Measurements from ENCODE around the gene TMSB15C.
A peak's percentile ranks its signal among the peaks of the same experiment; 100 is the strongest.
"Not testable (repeated sequence)": the region's sequence is repeated elsewhere in the genome, so short reads cannot be mapped to it uniquely, and the experiment has no call there.

Gene TMSB15C

DNA sequence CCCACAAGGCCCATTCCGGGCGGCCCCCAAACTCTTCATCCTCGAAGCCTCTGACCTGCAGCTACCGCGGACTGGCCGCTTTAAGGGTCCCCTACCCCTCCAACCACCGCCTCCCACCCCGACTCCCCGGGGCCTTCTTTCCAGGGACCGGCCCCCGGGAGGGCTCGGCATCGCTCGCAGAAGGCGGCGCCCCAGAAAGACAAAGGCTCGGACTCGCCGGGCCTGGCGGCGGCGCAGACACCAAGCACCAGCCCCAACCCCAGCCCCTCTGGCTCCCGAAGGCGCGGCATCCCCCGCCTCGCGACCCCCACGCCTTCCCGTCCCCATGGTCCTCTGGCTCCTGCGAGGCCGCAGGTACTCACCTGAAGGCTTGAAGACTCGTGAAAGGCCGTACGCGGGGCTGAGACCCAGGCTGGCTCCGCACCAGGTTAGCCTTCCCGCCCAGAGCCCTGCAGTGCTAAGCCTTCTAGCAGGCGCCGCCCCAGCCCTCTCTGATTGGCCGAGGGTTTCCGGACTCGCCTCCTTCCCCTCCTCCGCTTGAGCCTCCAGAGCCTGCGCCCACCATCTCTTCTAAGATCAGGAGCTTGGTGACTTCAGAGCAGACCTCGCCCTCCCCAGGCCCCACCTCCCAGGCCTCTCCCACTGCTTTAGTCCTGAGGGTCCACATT is at the start of gene TMSB15C:
Gene TMSB15C, minus strand, starts transcription at position 459 of the 668 bp plus-strand sequence.
- DNase-seq = not testable (repeated sequence)

DNA sequence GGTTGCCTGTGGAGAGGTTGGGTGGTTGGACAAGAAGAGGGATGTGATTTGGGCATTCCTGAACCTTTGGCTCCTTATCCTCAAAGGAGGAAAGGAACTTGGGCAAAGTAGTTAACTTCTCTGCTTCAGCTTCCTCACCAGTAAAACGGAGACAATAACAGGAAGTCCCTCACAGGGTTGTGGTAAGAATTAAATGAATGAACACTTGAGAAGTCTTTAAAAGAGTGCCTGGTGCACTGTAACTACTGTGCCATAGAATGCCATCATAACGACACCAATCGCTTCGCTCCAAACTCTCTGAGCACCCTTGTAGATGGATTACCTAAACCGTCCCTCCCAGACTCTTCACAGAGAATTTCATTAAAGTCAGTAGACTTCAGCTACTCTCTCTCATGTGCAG is 46.8 kb upstream of the TMSB15C start:
- DNase-seq = no peak

DNA sequence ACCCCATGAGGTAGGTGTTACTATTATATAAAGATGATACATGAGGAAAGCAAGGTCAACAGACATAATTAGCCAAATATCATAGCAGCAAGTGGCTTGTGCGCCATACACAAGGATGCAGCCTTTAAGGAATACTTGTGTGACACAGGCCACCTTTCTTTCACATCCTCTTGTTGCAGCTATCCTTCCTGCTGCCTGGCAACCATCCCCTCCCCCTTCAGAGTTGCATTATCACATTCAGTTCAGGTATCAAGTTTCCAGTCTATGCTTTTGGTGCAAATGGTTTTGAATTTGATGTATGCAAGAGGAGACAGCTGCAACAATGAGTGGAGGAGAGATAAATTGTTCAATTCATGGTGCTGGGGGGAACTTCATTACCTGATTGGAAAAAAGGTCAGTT is 42.7 kb upstream of the TMSB15C start:
- no peak for DNase-seq

DNA sequence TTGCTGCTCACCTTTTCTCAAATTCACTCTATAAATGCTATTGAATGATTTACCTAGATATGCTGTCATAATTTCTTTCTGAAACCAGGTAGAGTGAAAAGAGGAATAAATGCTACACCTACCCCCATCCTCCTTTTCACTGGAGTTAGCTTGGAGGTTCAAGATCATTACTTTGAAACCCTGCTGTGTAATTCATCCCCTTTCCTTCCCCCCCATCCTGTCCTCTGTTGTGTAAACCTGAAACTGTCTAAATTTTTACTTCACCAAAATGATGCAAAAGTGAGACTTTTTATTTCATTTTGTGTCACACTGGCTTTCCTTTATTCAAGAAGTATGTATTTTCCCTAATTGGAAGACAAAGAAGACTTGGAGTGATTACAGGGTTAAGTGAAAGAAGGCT is 41.7 kb upstream of the TMSB15C start:
- DNase-seq = no peak

DNA sequence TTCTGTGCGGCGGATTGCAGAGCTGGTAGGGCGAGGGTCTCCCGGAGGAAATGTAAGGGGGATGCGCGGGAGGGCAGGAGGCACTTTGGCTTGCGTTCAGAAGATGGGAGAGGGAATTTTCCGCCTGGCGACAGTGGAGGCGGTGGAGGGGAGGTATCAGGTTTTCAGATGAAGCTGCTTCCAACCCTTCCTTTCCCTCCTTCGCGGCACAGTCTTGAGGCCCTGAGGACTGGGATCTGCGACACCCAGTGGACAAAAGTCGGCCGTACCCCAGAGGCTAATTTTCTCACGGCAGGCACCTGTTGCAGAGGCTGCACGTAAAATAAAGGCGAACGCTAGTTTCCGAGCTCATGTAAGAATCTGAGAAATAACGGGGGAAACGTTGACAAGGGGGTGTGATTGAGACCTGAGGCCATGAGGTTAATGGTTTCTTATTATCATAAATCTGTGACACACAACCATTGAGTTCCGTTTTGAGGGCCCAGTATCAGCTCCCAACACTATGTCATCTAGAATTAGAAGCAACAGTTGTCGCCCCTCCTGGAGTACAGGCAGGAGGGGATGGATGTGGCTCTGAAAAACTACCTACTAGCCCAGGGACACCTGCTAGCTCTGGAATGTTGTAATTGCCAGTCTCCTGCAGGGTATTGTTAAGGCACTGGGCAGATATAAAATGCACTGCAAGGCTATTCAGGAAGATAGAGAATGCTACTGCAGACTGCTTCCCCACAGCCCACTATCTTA is 37.4 kb upstream of the TMSB15C start:
- peak in 1 of 2 donors; percentile 45 for DNase-seq

DNA sequence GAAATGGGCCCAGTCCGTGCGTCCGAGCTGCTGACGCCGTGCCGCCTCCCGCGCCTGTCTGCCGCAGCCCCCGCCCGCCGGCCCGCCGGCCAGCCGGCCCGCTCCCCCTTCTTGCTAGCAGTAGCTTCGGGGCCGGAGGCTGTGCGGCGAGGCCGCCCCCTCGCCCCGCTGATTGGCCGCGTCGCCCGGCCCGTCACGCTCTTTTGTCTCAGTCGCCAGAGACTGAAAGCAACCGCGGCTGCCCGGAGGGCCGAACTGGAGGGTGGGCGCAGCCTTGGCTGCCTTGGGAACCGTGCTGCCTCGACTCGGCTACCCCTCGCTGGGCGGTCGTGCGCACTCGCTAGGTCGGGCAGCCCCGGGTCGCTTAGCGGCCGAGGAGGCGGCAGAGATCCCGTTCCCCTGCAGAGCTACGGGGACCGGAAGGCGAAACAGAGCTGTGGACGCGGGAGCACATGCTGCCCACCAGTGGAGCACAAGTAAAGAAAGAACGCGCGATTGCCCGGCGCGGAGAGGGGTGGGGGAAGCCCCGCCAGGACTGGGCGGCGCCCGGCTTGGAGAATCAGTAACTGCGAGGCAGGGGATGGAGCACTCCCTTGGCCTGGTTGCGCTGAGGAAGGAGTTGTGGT is 36.4 kb upstream of the TMSB15C start, which contains the start of gene ZCCHC18:
Gene ZCCHC18, plus strand, starts transcription at position 198 of the 626 bp plus-strand sequence. CDS start 1,589 bp downstream, outside the sequence.
- peak; percentile 15 to 39 for DNase-seq

DNA sequence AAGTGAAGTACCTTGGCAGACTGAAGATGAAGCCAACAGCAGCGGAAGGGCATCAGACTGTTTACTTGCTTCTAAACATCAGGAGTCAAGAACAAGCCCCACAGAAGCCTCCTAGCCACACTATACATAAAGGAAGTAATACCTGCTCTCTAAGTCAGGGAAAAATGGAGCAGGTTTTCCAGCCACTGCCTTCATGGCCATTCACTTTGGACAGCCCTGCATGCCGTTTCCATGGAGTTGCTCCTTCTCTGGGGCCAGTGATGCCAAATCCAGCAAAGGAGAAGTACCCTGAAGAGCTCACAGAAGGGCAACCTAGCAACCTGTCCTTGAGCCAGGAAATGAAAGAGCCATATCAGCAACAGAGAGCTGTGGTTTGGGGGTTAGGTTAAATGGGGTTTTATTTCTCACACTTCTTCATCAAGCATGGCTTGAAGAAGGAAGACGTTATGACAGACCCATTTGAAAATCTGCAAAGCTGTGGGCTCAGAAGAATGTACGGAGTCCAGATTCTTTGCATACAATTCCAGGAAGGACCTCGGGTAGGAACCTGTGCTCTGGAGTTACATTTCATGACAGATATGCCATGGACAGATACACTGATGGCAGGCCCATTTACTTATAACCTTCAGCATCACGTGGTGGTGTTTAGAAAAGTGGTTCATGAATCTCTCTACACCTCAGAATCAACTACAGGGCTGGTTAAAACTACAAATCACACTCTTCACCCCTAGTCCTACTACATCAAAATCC is 34.6 kb upstream of the TMSB15C start:
- not testable (repeated sequence) for DNase-seq

DNA sequence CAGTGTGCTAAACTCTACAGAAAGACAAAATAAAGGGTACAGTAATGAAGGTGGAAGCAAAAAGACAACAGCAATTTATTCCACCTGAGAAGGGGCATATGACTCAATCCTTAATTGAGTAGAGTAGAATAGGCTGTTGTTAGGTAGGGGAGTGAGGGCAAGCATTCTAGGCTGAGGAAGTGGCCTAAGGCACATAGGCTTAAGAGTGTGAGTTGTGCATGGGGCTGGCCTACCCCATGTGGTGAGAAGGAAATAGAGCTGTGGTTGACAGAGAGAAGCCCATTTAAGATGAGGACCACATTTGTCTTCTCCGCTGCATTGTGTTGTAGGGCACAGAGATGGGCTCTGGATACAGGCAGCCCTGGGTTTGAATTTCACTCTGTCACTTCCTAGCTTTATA is 32.9 kb upstream of the TMSB15C start:
- DNase-seq = no peak

DNA sequence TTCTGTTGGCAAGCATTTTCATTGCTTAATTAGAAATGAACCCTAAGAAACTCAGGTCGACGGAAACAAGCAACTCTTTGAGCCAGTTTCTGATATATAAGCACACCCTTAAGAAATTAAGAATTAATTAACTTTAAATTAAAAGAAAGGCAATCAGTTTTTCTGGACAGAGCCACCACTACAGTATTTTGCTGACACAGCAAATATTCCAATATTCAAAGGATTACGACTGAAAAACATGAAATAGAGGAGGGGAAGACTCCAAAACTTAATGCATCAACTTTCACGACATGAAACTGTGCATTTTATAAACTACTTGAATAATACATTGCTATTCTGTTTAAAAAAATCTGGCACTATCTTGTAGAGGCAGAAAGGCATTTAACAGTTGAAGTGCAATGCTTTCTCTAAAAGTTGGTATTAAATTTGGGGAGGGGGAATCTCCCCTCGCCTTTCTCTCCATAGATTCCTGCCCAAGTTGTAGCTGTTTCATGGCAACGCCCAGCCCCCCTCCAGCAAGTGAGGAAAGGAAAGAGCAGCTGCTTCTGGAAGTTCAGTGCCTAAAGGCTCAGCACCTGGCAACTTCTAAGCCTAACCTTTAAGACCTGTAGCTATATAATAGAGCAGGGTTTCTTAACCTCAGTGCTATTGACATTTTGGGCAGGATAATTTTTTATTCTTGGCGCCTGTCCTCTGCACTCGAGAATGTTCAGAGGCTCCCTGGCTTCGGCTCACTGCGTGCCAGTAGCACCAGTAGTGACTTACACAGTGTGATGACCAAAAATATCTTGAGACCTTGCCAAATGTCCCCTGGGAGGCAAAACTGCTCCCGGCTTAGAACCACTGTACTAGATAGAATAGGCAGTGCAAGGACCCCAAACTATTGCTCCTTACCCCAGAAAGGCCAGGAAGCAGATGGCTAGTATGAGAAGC is 29.6 kb upstream of the TMSB15C start:
- DNase-seq = no peak

DNA sequence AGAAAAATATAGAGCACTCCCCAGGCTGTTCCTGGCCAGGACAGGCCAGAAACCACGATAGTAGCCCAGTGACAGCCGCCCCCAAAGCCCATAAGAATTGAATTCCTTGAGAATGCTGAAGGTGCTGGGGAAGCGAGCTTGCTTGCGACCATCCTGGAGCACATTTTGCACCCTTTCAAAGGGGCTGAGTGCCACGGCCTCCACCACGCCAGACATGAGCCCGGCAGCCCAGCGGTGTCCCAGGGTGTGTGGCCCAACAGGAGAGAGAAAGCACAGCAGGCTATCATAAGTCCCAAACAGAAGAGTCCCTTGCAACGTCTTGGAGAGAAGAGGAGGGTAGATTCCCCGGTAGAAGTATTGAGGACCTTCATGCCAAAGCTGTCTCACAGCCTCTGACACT is 28.6 kb upstream of the TMSB15C start:
- no peak for DNase-seq

DNA sequence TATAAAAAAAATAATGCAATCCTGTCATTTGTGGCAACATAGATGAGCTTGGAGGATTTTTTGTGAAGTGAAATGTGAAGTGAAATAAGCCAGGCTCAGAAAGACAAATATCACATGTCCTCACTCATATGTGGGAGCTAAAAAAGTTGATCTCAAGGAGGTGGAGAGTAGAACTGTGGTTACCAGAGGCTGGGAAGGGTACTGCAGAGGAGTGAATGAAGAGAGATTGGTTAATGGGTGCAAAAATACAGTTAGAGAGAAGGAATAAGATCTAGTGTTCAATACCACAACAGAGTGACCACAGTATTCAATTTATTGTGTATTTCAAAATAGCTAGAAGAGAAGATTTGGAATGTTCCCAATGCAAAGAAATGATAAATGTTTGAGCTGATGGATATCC is 22.9 kb upstream of the TMSB15C start:
- DNase-seq = no peak

DNA sequence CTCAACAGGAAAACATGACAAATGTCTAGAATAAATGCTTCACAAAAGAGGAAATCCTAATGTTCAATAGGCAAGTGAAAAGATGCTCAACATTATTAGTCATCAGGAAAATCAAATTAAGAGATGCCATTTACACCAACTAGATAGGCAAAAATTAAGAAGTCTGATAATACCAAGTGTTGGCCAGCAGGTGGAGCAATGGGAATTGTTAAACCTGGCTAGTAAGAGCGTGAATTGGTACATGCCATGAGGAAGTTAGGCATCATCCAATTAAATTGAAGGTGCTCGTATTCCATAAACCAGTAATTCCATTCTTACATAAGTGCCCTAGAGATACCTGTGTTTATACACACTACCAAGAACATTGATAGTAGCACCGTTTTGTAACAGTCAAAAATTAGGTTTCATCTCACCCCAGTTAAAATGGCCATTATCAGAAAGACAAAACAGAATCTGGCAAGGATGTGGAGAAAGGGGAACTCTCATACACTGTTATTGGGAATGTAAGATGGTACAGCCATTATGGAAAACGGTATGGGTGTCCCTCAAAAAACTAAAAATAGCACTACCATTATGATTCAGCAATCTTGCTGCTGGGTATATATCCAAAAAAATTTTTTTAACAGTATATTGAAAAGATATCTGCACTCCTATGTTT is 22.2 kb upstream of the TMSB15C start:
- DNase-seq = peak; percentile 9 to 69

DNA sequence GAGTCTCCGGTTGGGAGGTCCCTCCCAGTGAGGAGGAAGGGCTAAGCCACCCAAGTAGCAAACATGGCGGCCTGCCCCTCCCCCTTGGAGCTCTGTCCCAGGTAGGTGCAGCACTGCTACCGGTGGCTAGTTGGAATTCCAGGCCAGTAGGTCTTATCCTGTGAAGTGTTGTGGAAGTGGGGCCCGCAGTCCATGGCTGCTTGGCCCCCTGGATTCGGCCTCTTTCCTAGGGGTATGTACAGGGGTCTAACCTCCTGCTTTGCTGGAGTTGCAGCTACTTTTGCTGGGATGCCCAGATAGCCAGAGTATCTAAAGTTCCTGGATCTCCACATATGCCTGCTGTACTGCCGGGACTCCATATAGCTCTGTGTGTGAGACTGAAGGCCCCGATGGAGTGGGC is 9.9 kb upstream of the TMSB15C start:
- DNase-seq = no peak

DNA sequence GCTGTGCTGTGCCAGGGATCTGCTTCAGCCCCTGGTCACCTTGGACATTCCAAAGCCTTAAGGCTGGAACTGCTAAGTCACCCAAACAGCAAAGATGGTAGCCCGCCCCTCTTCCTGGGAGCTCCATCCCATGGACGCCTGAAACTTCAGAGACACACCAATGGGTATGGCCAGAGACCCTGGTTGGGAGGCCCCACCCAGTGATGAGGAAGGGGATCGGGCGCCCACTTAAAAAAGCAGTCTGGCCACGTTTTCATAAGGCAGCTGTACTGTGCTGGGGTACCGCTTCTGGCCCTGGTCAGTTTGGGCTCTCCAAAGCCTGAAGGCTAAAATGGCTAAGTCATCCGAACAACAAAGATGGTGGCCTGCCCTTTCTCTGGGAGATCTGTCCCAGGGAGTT is 9.4 kb upstream of the TMSB15C start:
- no peak for DNase-seq

DNA sequence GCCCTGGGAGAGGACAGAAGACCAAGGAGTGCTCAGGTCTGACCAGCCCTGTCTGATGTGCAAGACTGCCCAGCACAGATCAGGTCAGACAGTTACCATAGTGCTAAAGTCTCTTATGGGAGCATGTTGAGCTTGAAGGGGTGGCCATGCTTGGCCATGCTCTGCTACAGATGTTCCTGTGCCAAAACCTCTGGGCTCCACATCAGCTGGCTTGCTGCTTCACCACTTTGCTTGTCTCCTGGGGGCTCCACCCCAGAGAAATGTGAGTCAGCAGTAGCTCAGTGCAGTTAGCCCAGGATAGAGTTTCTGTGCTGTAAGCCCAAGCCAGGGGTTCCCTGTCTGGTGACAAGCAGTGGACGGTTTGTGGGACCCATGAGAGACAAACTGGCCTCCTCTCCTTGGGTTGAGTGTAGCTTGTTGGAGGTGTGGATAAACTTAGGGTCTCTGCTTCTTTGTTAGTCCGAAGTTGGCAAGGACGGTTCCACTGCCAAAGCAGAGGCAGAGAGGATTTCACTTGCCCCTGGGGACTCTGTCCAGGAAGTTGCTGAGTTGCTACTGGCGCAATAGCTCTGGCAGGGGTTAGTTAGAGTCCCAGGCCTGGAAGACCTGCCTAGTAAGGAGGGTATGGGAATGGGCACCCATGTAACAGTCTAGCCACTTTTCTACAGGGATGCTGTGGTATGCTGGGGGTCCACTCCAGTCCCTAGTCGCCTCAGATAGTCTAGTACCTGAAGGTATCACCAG is 8.7 kb upstream of the TMSB15C start:
- no peak for DNase-seq

DNA sequence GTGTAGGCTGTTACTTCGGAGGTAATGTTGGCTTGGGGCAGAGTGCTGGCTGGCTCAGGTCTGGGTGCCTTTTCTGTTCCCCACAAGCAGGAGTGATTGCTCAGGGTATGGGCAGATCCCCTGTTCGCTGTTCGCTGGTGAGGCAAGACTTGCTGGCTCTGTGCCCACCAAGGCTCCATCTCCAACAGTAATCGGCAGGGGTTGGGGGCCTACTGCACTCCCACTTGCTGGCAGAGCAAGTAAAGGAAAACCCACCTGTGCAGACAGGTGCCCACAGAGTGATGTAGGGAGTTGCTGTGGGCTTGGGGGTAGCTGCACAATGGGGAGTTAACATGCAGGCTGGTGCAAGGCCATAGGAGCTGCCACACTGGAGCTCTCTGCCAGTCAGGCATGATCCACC is 8.0 kb upstream of the TMSB15C start:
- DNase-seq = no peak

DNA sequence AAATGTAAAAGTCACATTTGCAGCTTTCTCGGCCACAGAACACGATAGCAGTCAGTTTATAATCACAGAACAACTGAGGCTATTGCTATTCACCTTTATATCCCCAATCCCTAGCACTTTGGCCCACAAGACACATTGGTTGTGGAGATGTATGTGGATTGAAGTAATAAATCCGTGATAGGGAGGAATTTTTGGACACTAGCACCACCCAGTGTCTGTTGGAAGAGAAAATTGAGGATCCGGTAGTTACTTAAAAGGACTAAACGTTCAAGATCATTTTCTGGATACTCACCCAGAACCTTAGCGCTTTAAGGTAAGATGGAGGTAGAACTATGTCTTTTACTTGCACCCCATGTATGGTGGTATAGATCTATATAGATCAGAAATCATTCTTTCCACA is 1.8 kb upstream of the TMSB15C start:
- not testable (repeated sequence) for DNase-seq

DNA sequence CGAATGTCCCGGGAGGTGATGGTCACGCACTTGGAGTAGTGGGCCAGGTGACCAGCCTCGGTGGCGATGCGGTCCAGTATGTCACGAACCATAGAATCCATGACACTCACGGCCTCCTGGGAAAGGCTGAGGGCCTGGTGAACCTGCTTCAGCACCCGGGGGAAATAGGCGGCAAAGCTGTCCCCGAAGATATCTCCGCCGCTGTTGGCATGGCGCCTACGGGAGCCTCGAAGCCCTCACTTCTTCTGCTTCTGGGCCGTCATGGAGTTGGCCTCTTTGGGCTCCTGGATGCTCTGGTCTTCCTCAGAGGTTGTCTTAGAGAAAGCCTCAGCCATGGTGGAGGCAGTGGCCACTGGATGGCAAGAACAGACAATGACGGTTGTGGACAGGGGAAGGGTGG is 13.4 kb downstream of the TMSB15C start:
- DNase-seq = not testable (repeated sequence)

DNA sequence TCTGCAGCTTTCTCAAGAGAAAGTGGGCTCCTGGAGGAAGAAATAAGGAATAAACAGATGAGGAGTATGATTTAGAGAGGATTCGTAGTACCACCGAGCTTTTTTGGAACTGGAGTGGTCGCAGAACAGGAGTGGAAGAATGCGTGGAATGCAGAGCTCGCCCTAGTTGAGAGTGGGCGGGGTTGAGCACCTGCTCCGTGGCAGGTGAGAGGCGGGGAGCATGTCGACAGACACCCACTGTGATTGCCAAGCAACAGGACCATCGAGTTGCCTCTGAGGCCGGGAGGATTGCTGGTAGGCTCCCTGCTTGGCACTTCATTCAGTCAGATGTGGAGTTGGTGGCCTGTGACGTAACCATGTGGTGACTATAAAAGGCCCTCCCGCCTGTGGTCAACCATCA is 21.1 kb downstream of the TMSB15C start:
- not testable (repeated sequence) for DNase-seq

DNA sequence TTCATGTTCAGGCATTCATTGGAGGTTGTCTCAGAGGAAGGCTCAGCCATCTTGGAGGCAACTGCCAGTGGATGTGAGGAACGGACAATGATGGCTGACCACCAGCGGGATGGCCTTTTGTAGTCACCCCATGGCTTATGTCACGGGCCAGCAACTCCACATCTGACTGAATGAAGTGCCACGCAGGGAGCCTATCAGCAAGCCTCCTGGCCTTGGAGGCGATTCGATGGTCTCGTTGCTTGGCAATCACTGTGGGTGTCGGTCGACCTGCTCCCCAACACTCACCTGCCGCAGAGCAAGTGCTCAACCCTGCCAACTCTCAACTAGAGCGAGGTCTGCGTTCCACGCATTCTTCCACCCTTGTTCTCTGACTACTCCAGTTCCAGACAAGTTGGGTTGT is 28.9 kb downstream of the TMSB15C start:
- DNase-seq = no peak

DNA sequence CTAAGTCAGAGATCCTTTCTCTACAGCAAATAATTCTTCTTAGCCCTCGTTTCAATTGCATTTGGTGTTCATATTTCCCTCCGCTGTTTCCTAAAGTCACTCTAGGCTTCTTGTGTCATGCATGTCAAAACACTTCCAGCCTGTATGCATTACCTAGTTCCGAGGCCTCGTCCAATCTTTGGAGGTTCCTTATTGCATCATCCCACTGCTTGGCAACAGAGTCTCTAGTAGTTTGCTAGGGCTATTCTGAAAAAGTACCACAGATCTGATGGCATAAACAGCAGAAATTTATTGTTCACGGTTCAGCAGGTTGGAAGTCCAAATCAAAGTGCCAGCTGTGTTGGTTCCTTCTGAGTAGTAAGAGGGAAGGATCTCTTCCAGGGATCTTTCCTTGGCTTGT is 30.4 kb downstream of the TMSB15C start:
- no peak for DNase-seq

Measured in hippocampal formation (tissue), 2 donors.